ENCODE data around the gene BBIP1. TPM values are rescaled to one million over a fixed set of nuclear protein-coding genes. Genes with fewer than 3 reads are reported as not detected.

BBIP1 gene
- total RNA-seq, 6 experiments from 2014 or later, result 9.4 to 15.7 (median 11.5) TPM

DNA sequence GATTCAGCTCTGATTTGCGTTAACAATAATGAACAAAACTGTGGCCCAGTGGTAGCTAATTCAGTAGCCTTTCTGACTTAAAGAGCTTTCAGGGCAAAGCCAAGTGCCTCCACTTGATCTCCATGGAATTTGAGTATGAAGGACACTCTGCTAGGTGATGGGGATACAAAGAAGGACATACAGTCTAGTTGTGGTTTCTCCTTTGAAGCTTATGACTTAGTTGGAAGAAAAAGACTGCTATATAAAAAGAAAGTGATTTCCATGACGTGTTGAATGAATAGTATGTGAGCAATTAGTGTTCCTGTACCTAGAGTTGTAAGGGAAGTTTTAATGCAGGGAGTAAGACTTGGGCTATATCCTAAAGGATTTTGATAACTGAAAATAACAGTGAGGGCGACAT lies 39.0 kb downstream of the BBIP1 start:
- TF ChIP-seq, protein P1, sequence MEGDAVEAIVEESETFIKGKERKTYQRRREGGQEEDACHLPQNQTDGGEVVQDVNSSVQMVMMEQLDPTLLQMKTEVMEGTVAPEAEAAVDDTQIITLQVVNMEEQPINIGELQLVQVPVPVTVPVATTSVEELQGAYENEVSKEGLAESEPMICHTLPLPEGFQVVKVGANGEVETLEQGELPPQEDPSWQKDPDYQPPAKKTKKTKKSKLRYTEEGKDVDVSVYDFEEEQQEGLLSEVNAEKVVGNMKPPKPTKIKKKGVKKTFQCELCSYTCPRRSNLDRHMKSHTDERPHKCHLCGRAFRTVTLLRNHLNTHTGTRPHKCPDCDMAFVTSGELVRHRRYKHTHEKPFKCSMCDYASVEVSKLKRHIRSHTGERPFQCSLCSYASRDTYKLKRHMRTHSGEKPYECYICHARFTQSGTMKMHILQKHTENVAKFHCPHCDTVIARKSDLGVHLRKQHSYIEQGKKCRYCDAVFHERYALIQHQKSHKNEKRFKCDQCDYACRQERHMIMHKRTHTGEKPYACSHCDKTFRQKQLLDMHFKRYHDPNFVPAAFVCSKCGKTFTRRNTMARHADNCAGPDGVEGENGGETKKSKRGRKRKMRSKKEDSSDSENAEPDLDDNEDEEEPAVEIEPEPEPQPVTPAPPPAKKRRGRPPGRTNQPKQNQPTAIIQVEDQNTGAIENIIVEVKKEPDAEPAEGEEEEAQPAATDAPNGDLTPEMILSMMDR (IDR thresholded peaks at IDR 0.05), result no peak
- no peak for TF ChIP-seq POLR2A (IDR thresholded peaks at IDR 0.05)
- H3K9me3 ChIP-seq, result no peaks in the 10 kb centered on the region
- no peaks in the 10 kb centered on the region for H3K27me3 ChIP-seq
- H3K4me1 ChIP-seq, result peaks cover 0 to 10% (median 1%) of the 10 kb centered on the region in 4 donors
- H3K27ac ChIP-seq, result no peak overlapping the region
- H3K4me3 ChIP-seq, result no peak overlapping the region
- DNase-seq, result no peak
- H3K36me3 ChIP-seq, result peaks cover 0 to 28% (median 8%) of the 10 kb centered on the region in 4 donors
- intact Hi-C loops (cut with DNase I), result no loop called here
- WGBS (ENCODE audit: insufficient coverage, low coverage, low lambda C conversion rate, missing lambda C conversion rate), result 90% methylated on average over 3 of the region's 3 CpGs
- ATAC-seq, result no peak

DNA sequence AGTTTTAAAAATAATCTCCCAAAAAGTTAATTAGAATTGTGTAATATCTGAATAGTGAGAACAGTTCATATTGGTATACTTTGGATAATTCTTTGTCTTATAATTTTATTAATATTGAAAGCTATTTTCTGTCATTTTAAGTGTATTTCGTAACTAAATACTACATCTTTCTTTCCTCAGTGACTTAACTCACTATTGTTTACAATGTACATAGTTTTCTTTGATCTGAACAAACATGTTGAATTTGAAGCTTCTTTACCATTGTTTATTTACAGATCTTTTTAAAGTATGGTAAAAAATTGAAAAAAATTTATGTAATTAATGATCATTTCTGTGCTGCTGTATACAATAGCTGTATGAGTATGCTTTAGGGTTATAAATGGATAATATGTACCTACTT lies 42.2 kb downstream of the BBIP1 start:
- no peak for TF ChIP-seq POLR2A (IDR thresholded peaks at IDR 0.05)
- TF ChIP-seq, protein P1 (IDR thresholded peaks at IDR 0.05), result no peak
- intact Hi-C loops (cut with DNase I), result no loop called here
- H3K27me3 ChIP-seq, result no peaks in the 10 kb centered on the region
- ATAC-seq (no peak), DNase-seq (no peak)
- H3K27ac ChIP-seq, result no peak overlapping the region
- H3K4me3 ChIP-seq, result no peak overlapping the region
- H3K4me1 ChIP-seq, result peaks cover 0 to 16% (median 2%) of the 10 kb centered on the region in 4 donors
- no peaks in the 10 kb centered on the region for H3K9me3 ChIP-seq
- peaks cover 0 to 13% (median 6%) of the 10 kb centered on the region in 4 donors for H3K36me3 ChIP-seq
- 100% methylated on average over 1 of the region's 1 CpG for WGBS (ENCODE audit: insufficient coverage, low coverage, low lambda C conversion rate, missing lambda C conversion rate)

DNA sequence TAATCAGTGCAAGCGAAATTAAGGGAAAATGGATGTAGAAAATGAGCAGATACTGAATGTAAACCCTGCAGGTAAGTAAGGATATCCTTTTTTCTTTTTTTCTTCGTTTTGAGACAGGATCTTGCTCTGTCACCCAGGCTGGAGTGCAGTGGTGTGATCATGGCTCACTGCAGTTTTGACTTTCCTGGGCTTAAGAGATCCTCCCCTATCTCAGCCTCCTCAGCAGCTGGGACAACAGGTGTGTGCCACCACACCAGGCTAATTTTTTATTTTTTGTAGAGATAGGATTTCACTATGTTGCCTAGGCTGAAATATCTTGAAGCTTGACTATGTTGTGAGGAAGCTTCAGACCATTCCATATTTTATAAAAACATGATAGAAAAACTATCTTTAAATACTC lies 43.0 kb downstream of the BBIP1 start:
- H3K27ac ChIP-seq, result no peak overlapping the region
- ATAC-seq (no peak), DNase-seq (no peak)
- WGBS (ENCODE audit: insufficient coverage, low coverage, low lambda C conversion rate, missing lambda C conversion rate), result 63% methylated on average over 2 of the region's 2 CpGs
- TF ChIP-seq POLR2A (IDR thresholded peaks at IDR 0.05), result no peak
- TF ChIP-seq, protein P1 (IDR thresholded peaks at IDR 0.05), result no peak
- H3K4me3 ChIP-seq, result no peak overlapping the region
- H3K4me1 ChIP-seq, result peaks cover 0 to 19% (median 0%) of the 10 kb centered on the region in 4 donors
- no peaks in the 10 kb centered on the region for H3K27me3 ChIP-seq
- H3K36me3 ChIP-seq, result peaks cover 0 to 13% (median 2%) of the 10 kb centered on the region in 4 donors
- no peaks in the 10 kb centered on the region for H3K9me3 ChIP-seq
- intact Hi-C loops (cut with DNase I), result no loop called here

DNA sequence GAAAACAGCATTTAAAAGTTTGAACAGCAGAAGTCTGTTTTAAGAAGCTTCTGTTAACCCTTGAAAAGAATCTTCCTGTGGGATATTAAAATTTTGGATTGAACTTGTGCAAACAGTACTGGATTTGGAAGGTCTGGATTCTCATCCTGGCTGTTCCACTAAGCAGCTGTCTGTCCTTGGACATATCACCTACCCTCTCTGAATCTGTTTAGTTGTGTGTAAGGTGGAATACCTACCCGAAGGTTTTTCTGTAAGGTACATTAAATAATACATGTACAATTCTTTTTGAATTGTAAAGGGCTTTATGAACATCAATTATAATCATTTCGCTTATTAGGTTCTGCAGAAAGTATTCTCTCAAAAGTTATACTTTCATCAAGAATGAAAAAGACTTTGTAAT lies 45.0 kb downstream of the BBIP1 start:
- intact Hi-C loops (cut with DNase I), result no loop called here
- Histone ChIP-seq H3K27ac (peak overlapping the region in 2 of 3 donors; percentile 92 to 97), H3K27me3 (no peaks in the 10 kb centered on the region), H3K9me3 (no peaks in the 10 kb centered on the region), H3K36me3 (peaks cover 0 to 13% (median 1%) of the 10 kb centered on the region in 4 donors), H3K4me3 (peak overlapping the region; percentile 66 to 93 (median 81)), H3K4me1 (peaks cover 0 to 21% (median 0%) of the 10 kb centered on the region in 4 donors)
- no peak for DNase-seq
- no peak for ATAC-seq
- no peak for TF ChIP-seq POLR2A (IDR thresholded peaks at IDR 0.05)
- TF ChIP-seq, protein P1 (IDR thresholded peaks at IDR 0.05), result no peak
- WGBS (ENCODE audit: insufficient coverage, low coverage, low lambda C conversion rate, missing lambda C conversion rate), result 51% methylated on average over 2 of the region's 2 CpGs

Data from right lobe of liver (tissue), 6 donors.